H9 (cell line): ENCODE results near the gene SRD5A3. TPM values are rescaled to one million over a fixed set of nuclear protein-coding genes. Genes with fewer than 3 reads are reported as not detected.
A peak's percentile ranks its signal among the peaks of the same experiment; 100 is the strongest.

Experiments
- DNase-seq: peaks from one replicate; pipeline ENCODE4 v3.0.0-alpha.2; 2017
- H2AFZ ChIP-seq: one replicate; pipeline ENCODE4 v1.6.1; 2013; ENCODE audit warnings: mild to moderate bottlenecking, low read length, control low read depth, moderate library complexity
- H2AK5ac ChIP-seq: 2 replicates; pipeline ENCODE4 v1.6.1; 2013; ENCODE audit warnings: low read length, control low read depth, mixed read lengths; ENCODE audit not compliant: insufficient read length
- H2BK120ac ChIP-seq: one replicate; pipeline ENCODE4 v1.6.1; 2013; ENCODE audit warnings: low read depth, mild to moderate bottlenecking, low read length, control low read depth, inconsistent platforms; ENCODE audit not compliant: poor library complexity, severe bottlenecking
- H2BK12ac ChIP-seq: 2 replicates; pipeline ENCODE4 v1.6.1; 2013; ENCODE audit warnings: low read length, control low read depth, mixed read lengths, low read depth; ENCODE audit not compliant: insufficient read length
- H2BK15ac ChIP-seq: 2 replicates; pipeline ENCODE4 v1.6.1; 2013; ENCODE audit warnings: low read depth, low read length, control low read depth
- H2BK20ac ChIP-seq: one replicate; pipeline ENCODE4 v1.6.1; 2013; ENCODE audit warnings: low read depth, mild to moderate bottlenecking, low read length, control low read depth, inconsistent platforms; ENCODE audit not compliant: poor library complexity, severe bottlenecking
- H2BK5ac ChIP-seq: 2 replicates; pipeline ENCODE4 v1.6.1; 2013; ENCODE audit warnings: low read length, control low read depth, mixed read lengths; ENCODE audit not compliant: insufficient read length
- H3K14ac ChIP-seq: 2 replicates; pipeline ENCODE4 v1.6.1; 2013; ENCODE audit warnings: low read length, control low read depth; ENCODE audit not compliant: insufficient read depth
- H3K18ac ChIP-seq: 2 replicates; pipeline ENCODE4 v1.6.1; 2013; ENCODE audit warnings: low read depth, mild to moderate bottlenecking, mixed read lengths, low read length, control low read depth; ENCODE audit not compliant: insufficient read length
- H3K23ac ChIP-seq: 2 replicates; pipeline ENCODE4 v1.6.1; 2013; ENCODE audit warnings: low read length, control low read depth, mixed read lengths, low read depth; ENCODE audit not compliant: insufficient read length
- H3K23me2 ChIP-seq: 2 replicates; pipeline ENCODE4 v1.6.1; 2013; ENCODE audit warnings: low read depth, mild to moderate bottlenecking, mixed read lengths, low read length, control low read depth; ENCODE audit not compliant: insufficient read length, poor library complexity, severe bottlenecking
- H3K27ac ChIP-seq: 2 replicates; pipeline ENCODE4 v1.5.1; 2013; ENCODE audit warnings: low read length, control low read depth, mixed read lengths, low read depth; ENCODE audit not compliant: insufficient read length
- H3K27me3 ChIP-seq: 2 replicates; pipeline ENCODE4 v1.6.1; 2013; ENCODE audit warnings: low read length, control low read depth, inconsistent platforms; ENCODE audit not compliant: insufficient read depth
- H3K4ac ChIP-seq: 2 replicates; pipeline ENCODE4 v1.6.1; 2013; ENCODE audit warnings: low read depth, mild to moderate bottlenecking, control low read depth, inconsistent platforms, low read length, moderate library complexity
- H3K4me1 ChIP-seq: 2 replicates; pipeline ENCODE4 v1.6.1; 2013; ENCODE audit warnings: low read length, control low read depth, inconsistent platforms; ENCODE audit not compliant: insufficient read depth
- H3K4me2 ChIP-seq: 2 replicates; pipeline ENCODE4 v1.6.1; 2013; ENCODE audit warnings: low read length, control low read depth, mixed read lengths; ENCODE audit not compliant: insufficient read length, insufficient read depth
- H3K56ac ChIP-seq: 2 replicates; pipeline ENCODE4 v1.6.1; 2013; ENCODE audit warnings: low read depth, mild to moderate bottlenecking, mixed read lengths, low read length, control low read depth; ENCODE audit not compliant: insufficient read length
- H3K79me1 ChIP-seq: 2 replicates; pipeline ENCODE4 v1.6.1; 2013; ENCODE audit warnings: low read depth, mild to moderate bottlenecking, moderate library complexity, low read length, control low read depth, inconsistent platforms; ENCODE audit not compliant: insufficient read depth, poor library complexity, severe bottlenecking
- H3K79me2 ChIP-seq: 2 replicates; pipeline ENCODE4 v1.6.1; 2013; ENCODE audit warnings: low read length, control low read depth, inconsistent platforms; ENCODE audit not compliant: insufficient read depth
- H3K9ac ChIP-seq: 2 replicates; pipeline ENCODE4 v1.6.1; 2013; ENCODE audit warnings: low read length, control low read depth, mixed read lengths; ENCODE audit not compliant: insufficient read length; ENCODE audit errors: extremely low read depth
- H3K9me3 ChIP-seq: one replicate; pipeline ENCODE4 v1.6.1; 2013; ENCODE audit warnings: low read depth, low read length, inconsistent platforms; ENCODE audit not compliant: control insufficient read depth
- H3T11ph ChIP-seq: one replicate; pipeline ENCODE4 v1.6.1; 2013; ENCODE audit warnings: mild to moderate bottlenecking, low read length, control low read depth, inconsistent platforms
- H4K20me1 ChIP-seq: one replicate; pipeline ENCODE4 v1.6.1; 2013; ENCODE audit not compliant: control insufficient read depth, insufficient read length, insufficient read depth
- H4K5ac ChIP-seq: 2 replicates; pipeline ENCODE4 v1.6.1; 2013; ENCODE audit warnings: low read depth, mild to moderate bottlenecking, mixed read lengths, low read length, control low read depth; ENCODE audit not compliant: insufficient read length
- H4K8ac ChIP-seq: replicated peaks from 2 replicates; pipeline ENCODE4 v1.6.1; 2013; ENCODE audit warnings: low read length, control low read depth, mixed read lengths, low read depth; ENCODE audit not compliant: insufficient read length
- H4K91ac ChIP-seq: 2 replicates; pipeline ENCODE4 v1.6.1; 2013; ENCODE audit warnings: low read depth, mild to moderate bottlenecking, moderate library complexity, mixed read lengths, low read length, control low read depth; ENCODE audit not compliant: insufficient read length
- H3K27ac Mint-ChIP-seq, 3 experiments: 2 replicates in 2 of 3; 3 replicates in 1 of 3; pipeline ENCODE4 v1.8.0; 2020 to 2021; ENCODE audit warnings: mixed read lengths in 3 of 3, mild to moderate bottlenecking in 1 of 3, moderate library complexity in 1 of 3
- H3K27me3 Mint-ChIP-seq: 2 replicates; pipeline ENCODE4 v1.8.0; 2021; ENCODE audit warnings: low read depth, mild to moderate bottlenecking, moderate library complexity, mixed read lengths
- H3K36me3 Mint-ChIP-seq, 3 experiments: 2 replicates in 2 of 3; 3 replicates in 1 of 3; pipeline ENCODE4 v1.8.0; 2020 to 2021; ENCODE audit warnings: low read depth in 3 of 3, mixed read lengths in 3 of 3; ENCODE audit not compliant: insufficient read depth in 1 of 3
- H3K4me1 Mint-ChIP-seq, 2 experiments: 2 replicates each; pipeline ENCODE4 v1.8.0; 2020; ENCODE audit warnings: mixed read lengths in 2 of 2
- H3K4me3 Mint-ChIP-seq, 2 experiments: 2 replicates in 1 of 2; 3 replicates in 1 of 2; pipeline ENCODE4 v1.8.0; 2020 to 2021; ENCODE audit warnings: mild to moderate bottlenecking in 2 of 2, mixed read lengths in 2 of 2, moderate library complexity in 1 of 2
- H3K9me3 Mint-ChIP-seq, 2 experiments: 2 replicates in 1 of 2; 3 replicates in 1 of 2; pipeline ENCODE4 v1.8.0; 2020; ENCODE audit warnings: mild to moderate bottlenecking in 2 of 2, mixed read lengths in 2 of 2, moderate library complexity in 1 of 2
- CTCF ChIP-seq: fragments of 200-600 bp; sonication (generic); conservative IDR thresholded peaks from 3 replicates; pipeline ENCODE4 v1.8.0; 2021; ENCODE audit warnings: antibody characterized with exemption, mild to moderate bottlenecking
- WGBS: extraction: QIAGEN DNeasy Blood & Tissue Kit; methylation state at CpG from one replicate; pipeline ENCODE4 v1.1.7; 2013; ENCODE audit warnings: missing lambda C conversion rate, low lambda C conversion rate, mixed read lengths; ENCODE audit not compliant: insufficient read length; ENCODE audit errors: extremely low coverage; 5-methylcytosine and 5-hydroxymethylcytosine counted together
- total RNA-seq: library from RNA; stranded (reverse); gene quantifications from 2 replicates; pipeline ENCODE4 v1.2.1, GENCODE V29; 2021

SRD5A3 gene
- total RNA-seq, 1 experiment from 2014 or later = 35.0 TPM

- Histone ChIP-seq H3K23ac (no peak overlapping the region), H3K56ac (no peak overlapping the region), H3K79me2 (no peaks in the 10 kb centered on the region), H2AFZ (no peak overlapping the region), H2BK120ac (no peak overlapping the region), H3K27me3 (no peaks in the 10 kb centered on the region), H4K8ac (no peak overlapping the region), H2BK20ac (no peak overlapping the region), H4K91ac (no peak overlapping the region), H4K20me1 (no peaks in the 10 kb centered on the region), H3K14ac (no peak overlapping the region), H2BK5ac (no peak overlapping the region), H3K79me1 (no peaks in the 10 kb centered on the region), H4K5ac (no peak overlapping the region), H3K4me2 (no peak overlapping the region), H2AK5ac (no peak overlapping the region), H3K27ac (no peak overlapping the region), H3K9me3 (no peaks in the 10 kb centered on the region), H3K9ac (no peak overlapping the region), H2BK12ac (no peak overlapping the region), H3T11ph (no peak overlapping the region), H3K4ac (no peak overlapping the region), H2BK15ac (no peak overlapping the region), H3K23me2 (no peaks in the 10 kb centered on the region), H3K18ac (no peak overlapping the region), H3K4me1 (peaks cover 5% of the 10 kb centered on the region; the same call in 1 of the 2 replicates)
- TF ChIP-seq CTCF = peak; percentile 94; the same call in 2 of the 3 replicates
- no peaks in the 10 kb centered on the region; the same call in 1 of the 2 replicates for H3K27me3 Mint-ChIP-seq
- no peaks in the 10 kb centered on the region; a peak in 1 of 5 replicates for H3K9me3 Mint-ChIP-seq
- H3K27ac Mint-ChIP-seq = peak overlapping the region in 1 of 3 experiments; percentile 91; a peak in 1 of 7 replicates
- H3K4me3 Mint-ChIP-seq = no peak overlapping the region
- peaks cover 21 to 34% of the 10 kb centered on the region in 2 experiments for H3K4me1 Mint-ChIP-seq
- DNase-seq = peak; percentile 56
- no peaks in the 10 kb centered on the region; a peak in 2 of 7 replicates for H3K36me3 Mint-ChIP-seq
- WGBS = no CpG with 5 or more reads among the region's 8 CpGs
Measured at GRCh38 chr4:55321707-55322264, 24.3 kb upstream of the SRD5A3 start.
